B cell (primary cell): ENCODE results near the gene FKBP8. TPM values are rescaled to one million over a fixed set of nuclear protein-coding genes. Genes with fewer than 3 reads are reported as not detected.
"Not testable (repeated sequence)": the region's sequence is repeated elsewhere in the genome, so short reads cannot be mapped to it uniquely, and the experiment has no call there.

Experiments used
- ATAC-seq: fragments of 200-7000 bp; cut with Tn5 transposase; one replicate; pipeline ENCODE4 v1.10.0; 2021; ENCODE audit warnings: low read depth, mild to moderate bottlenecking, moderate number of reproducible peaks, moderate library complexity
- CTCF ChIA-PET: fragments of 350-600 bp; sonication (Branson Sonifier 250); formaldehyde crosslinking; loops from one replicate; lab custom pipeline; 2021; ENCODE audit warnings: antibody characterized with exemption, inconsistent platforms; lab: Charles Lee
- POLR2A ChIA-PET: fragments of 350-600 bp; sonication (Branson Sonifier 250); formaldehyde crosslinking; loops from one replicate; lab custom pipeline; 2021; ENCODE audit warnings: antibody characterized with exemption; lab: Charles Lee
- DNase-seq: peaks from one replicate; pipeline ENCODE4 v3.0.0; 2013
- H2AFZ ChIP-seq: 2 replicates; pipeline ENCODE4 v1.6.1; 2012; ENCODE audit warnings: mild to moderate bottlenecking, low read depth, low read length; ENCODE audit not compliant: insufficient read depth, poor library complexity, severe bottlenecking
- H3K27ac ChIP-seq, 2 donors: 1 replicate in 1 of 2; 2 replicates in 1 of 2; pipeline ENCODE4 v1.5.1; 2012 to 2013; ENCODE audit warnings: low read length in 2 of 2, mild to moderate bottlenecking in 2 of 2, moderate library complexity in 1 of 2
- H3K27me3 ChIP-seq, 4 experiments: fragments of 200-600 bp in 1 of 4; sonication (generic) in 1 of 4; replicated peaks in 1 of 4; 1 replicate in 2 of 4; 2 replicates in 2 of 4; pipeline versions ENCODE4 v1.6.1 to v1.7.0; 2013 to 2016; ENCODE audit warnings: low read length in 3 of 4, mild to moderate bottlenecking in 2 of 4, mixed read lengths in 1 of 4, moderate library complexity in 1 of 4; ENCODE audit not compliant: insufficient read depth in 4 of 4, control insufficient read depth in 3 of 4; ENCODE audit errors: control extremely low read depth in 1 of 4
- H3K36me3 ChIP-seq, 2 experiments: replicated peaks in 1 of 2; 1 replicate in 1 of 2; 2 replicates in 1 of 2; pipeline versions ENCODE4 v1.6.1 to v1.7.1; 2013; ENCODE audit warnings: low read length in 1 of 2; ENCODE audit not compliant: insufficient read depth in 2 of 2, control insufficient read depth in 1 of 2; ENCODE audit errors: control extremely low read depth in 1 of 2, extremely low read depth in 1 of 2
- H3K4me1 ChIP-seq, 2 donors: fragments of 200-600 bp in 1 of 2; sonication (generic) in 1 of 2; 1 replicate in 1 of 2; 2 replicates in 1 of 2; pipeline versions ENCODE4 v1.5.1 to v1.6.1; 2013 to 2017; ENCODE audit warnings: low read length in 2 of 2; ENCODE audit not compliant: control insufficient read depth in 2 of 2, insufficient read depth in 2 of 2
- H3K4me2 ChIP-seq: replicated peaks from 2 replicates; pipeline ENCODE3; 2012; ENCODE audit warnings: mild to moderate bottlenecking, low read depth, low read length; ENCODE audit not compliant: poor library complexity, severe bottlenecking
- H3K4me3 ChIP-seq, 5 experiments: fragments of 200-600 bp in 1 of 5; sonication (generic) in 1 of 5; 1 replicate in 3 of 5; 2 replicates in 2 of 5; pipeline versions ENCODE4 v1.5.1 to v1.7.0; 2011 to 2016; ENCODE audit warnings: low read length in 4 of 5, mild to moderate bottlenecking in 4 of 5, low read depth in 2 of 5, control low read depth in 1 of 5, moderate library complexity in 1 of 5; ENCODE audit not compliant: insufficient read depth in 1 of 5; ENCODE audit errors: control extremely low read depth in 1 of 5, extremely low read depth in 1 of 5
- H3K79me2 ChIP-seq: fragments of 200-600 bp; sonication (generic); one replicate; pipeline ENCODE4 v1.6.0; 2016; ENCODE audit warnings: low read length; ENCODE audit not compliant: control insufficient read depth, insufficient read depth
- H3K9ac ChIP-seq: fragments of 200-600 bp; sonication (generic); 2 replicates; pipeline ENCODE4 v1.6.1; 2017; ENCODE audit warnings: mild to moderate bottlenecking, low read length, moderate library complexity
- H3K9me3 ChIP-seq, 3 donors: one replicate each; pipeline versions ENCODE4 v1.6.1 to v1.7.1; 2013; ENCODE audit warnings: low read length in 2 of 3; ENCODE audit not compliant: control insufficient read depth in 2 of 3, insufficient read depth in 1 of 3; ENCODE audit errors: control extremely low read depth in 1 of 3
- H4K20me1 ChIP-seq: 2 replicates; pipeline ENCODE4 v1.6.0; 2012; ENCODE audit warnings: mild to moderate bottlenecking, low read length; ENCODE audit not compliant: insufficient read depth, control insufficient read depth, poor library complexity, severe bottlenecking
- H3K27ac Mint-ChIP-seq: one replicate; pipeline ENCODE4 v1.8.0; 2021; ENCODE audit warnings: mixed read lengths
- H3K27me3 Mint-ChIP-seq: one replicate; pipeline ENCODE4 v1.8.0; 2021; ENCODE audit warnings: mixed read lengths
- H3K4me1 Mint-ChIP-seq: one replicate; pipeline ENCODE4 v1.8.0; 2021; ENCODE audit warnings: mixed read lengths
- H3K4me3 Mint-ChIP-seq: one replicate; pipeline ENCODE4 v1.8.0; 2021; ENCODE audit warnings: mixed read lengths
- H3K9me3 Mint-ChIP-seq: one replicate; pipeline ENCODE4 v1.8.0; 2022; ENCODE audit warnings: mixed read lengths; ENCODE audit not compliant: insufficient read depth
- EZH2 ChIP-seq: IDR thresholded peaks from 2 replicates; pipeline ENCODE4 v1.6.1; 2012; ENCODE audit warnings: borderline replicate concordance, low read depth, mild to moderate bottlenecking, moderate library complexity, low read length; ENCODE audit not compliant: insufficient read depth, poor library complexity, severe bottlenecking
- WGBS: methylation state at CpG from one replicate; pipeline ENCODE4 v1.1.5; 2013; ENCODE audit warnings: missing lambda C conversion rate; ENCODE audit not compliant: insufficient coverage; 5-methylcytosine and 5-hydroxymethylcytosine counted together
- intact Hi-C: fragments of 100-400 bp; cut with micrococcal nuclease; formaldehyde crosslinking; loops from one replicate; pipeline ENCODE4 v1.10.0; 2022
- polyA plus RNA-seq: library from polyadenylated mRNA; depleted of rRNA; stranded (reverse); fragments of >200 nt; gene quantifications from 2 replicates; pipeline ENCODE4 v1.2.3, GENCODE V29; 2012
- total RNA-seq, 2 donors: library from RNA; stranded (reverse); fragments of 120-200 nt in 1 of 2; gene quantifications; 1 replicate in 1 of 2; 2 replicates in 1 of 2; pipeline versions ENCODE4 v1.2.3 to v1.2.4, GENCODE V29; 2013 to 2022
- TF ChIP-seq, protein P1 (sequence below): fragments of 200-600 bp; IDR thresholded peaks from one replicate; pipeline ENCODE4 v1.8.0; 2022; ENCODE audit warnings: antibody characterized with exemption, mild to moderate bottlenecking

Gene FKBP8
- total and polyA plus RNA-seq, 2 donors (not counting 1 experiment from before 2014, with no cell fraction given) = 148 to 163 TPM

DNA sequence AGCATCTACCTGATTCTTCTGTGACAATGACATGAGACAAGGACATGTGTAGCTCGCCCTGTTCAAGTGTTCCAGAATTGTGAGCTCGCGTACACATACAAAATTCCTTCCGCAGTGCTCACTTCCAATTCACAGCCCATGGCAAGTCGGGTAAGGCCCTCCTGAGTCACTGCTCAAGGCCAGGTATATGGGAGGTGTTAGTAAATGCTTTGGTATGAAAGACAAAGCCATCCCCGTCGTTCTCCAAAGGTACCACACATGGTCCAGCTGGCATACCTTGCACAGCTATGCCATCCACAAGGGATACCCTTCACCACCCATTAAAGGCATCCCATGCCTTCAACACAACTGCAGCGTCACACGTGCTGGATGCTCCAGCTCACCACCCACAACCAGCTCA is 17.1 kb downstream of the FKBP8 start:
- intact Hi-C loops = no loop called here
- WGBS = 92% methylated on average over 7 of the region's 9 CpGs
- peaks cover 1 to 2% of the 10 kb centered on the region in 2 experiments for H3K36me3 ChIP-seq
- H3K9me3 Mint-ChIP-seq = no peaks in the 10 kb centered on the region
- ATAC-seq = no peak
- no peaks in the 10 kb centered on the region for H3K27me3 Mint-ChIP-seq
- POLR2A ChIA-PET = interaction anchor here (0.6 kb wide), 1 partner anchor 40 kb away, joined by 4 read pairs; no protein-coding TSS in a partner anchor
- peaks cover 3% of the 10 kb centered on the region for H3K4me1 Mint-ChIP-seq
- no peaks in the 10 kb centered on the region for H3K27me3 ChIP-seq
- TF ChIP-seq, protein P1, sequence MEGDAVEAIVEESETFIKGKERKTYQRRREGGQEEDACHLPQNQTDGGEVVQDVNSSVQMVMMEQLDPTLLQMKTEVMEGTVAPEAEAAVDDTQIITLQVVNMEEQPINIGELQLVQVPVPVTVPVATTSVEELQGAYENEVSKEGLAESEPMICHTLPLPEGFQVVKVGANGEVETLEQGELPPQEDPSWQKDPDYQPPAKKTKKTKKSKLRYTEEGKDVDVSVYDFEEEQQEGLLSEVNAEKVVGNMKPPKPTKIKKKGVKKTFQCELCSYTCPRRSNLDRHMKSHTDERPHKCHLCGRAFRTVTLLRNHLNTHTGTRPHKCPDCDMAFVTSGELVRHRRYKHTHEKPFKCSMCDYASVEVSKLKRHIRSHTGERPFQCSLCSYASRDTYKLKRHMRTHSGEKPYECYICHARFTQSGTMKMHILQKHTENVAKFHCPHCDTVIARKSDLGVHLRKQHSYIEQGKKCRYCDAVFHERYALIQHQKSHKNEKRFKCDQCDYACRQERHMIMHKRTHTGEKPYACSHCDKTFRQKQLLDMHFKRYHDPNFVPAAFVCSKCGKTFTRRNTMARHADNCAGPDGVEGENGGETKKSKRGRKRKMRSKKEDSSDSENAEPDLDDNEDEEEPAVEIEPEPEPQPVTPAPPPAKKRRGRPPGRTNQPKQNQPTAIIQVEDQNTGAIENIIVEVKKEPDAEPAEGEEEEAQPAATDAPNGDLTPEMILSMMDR = no peak
- TF ChIP-seq EZH2 = no peak
- H2AFZ ChIP-seq = no peak overlapping the region
- no peak overlapping the region for H3K4me2 ChIP-seq
- H3K27ac Mint-ChIP-seq = no peak overlapping the region
- H3K4me3 ChIP-seq = no peak overlapping the region
- DNase-seq = no peak
- H3K4me3 Mint-ChIP-seq = no peak overlapping the region
- H3K79me2 ChIP-seq = peaks cover 4% of the 10 kb centered on the region
- no peak overlapping the region for H3K9ac ChIP-seq
- no peak overlapping the region for H3K27ac ChIP-seq
- CTCF ChIA-PET = no interaction called here
- peaks cover 3 to 5% of the 10 kb centered on the region in 2 donors for H3K4me1 ChIP-seq
- no peaks in the 10 kb centered on the region for H4K20me1 ChIP-seq
- no peaks in the 10 kb centered on the region for H3K9me3 ChIP-seq

DNA sequence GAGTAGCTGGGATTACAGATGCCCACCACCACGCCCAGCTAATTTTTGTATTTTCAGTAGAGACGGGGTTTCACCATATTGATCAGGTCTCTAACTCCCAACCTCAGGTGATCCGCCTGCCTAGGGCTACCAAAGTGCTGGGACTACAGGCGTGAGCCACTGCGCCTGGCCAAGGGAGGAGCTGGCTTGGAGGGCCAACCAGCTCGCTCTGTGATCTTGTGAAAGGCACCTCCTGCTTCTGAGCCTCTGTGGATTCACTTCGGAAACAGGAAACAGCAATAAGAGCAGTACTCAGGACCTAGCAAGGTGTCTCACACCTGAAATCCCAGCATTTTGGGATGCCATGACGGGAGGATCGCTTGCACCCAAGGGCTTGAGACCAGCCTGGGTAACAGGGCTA is 19.5 kb downstream of the FKBP8 start:
- no peaks in the 10 kb centered on the region for H3K36me3 ChIP-seq
- peaks cover 18% of the 10 kb centered on the region for H3K4me1 Mint-ChIP-seq
- ChIA-PET POLR2A (no interaction called here), CTCF (no interaction called here)
- DNase-seq (no peak), ATAC-seq (no peak)
- 93% methylated on average over 8 of the region's 9 CpGs for WGBS
- H3K79me2 ChIP-seq = peaks cover 28% of the 10 kb centered on the region
- peaks cover 7 to 21% of the 10 kb centered on the region in 2 donors for H3K4me1 ChIP-seq
- H3K4me3 ChIP-seq = no peak overlapping the region
- no peak overlapping the region for H3K27ac ChIP-seq
- intact Hi-C loops = loop anchor here (5.0 kb wide), 4 partner anchors 323 to 1297 kb away; partner anchors contain the start of genes ARMC6, MPV17L2, OCEL1 and SUGP2
- no peak overlapping the region for H3K4me2 ChIP-seq
- H3K9ac ChIP-seq = no peak overlapping the region
- H3K4me3 Mint-ChIP-seq = no peak overlapping the region
- H3K27me3 Mint-ChIP-seq = no peaks in the 10 kb centered on the region
- no peak for TF ChIP-seq EZH2
- TF ChIP-seq, protein P1 = no peak
- no peaks in the 10 kb centered on the region for H3K27me3 ChIP-seq
- no peaks in the 10 kb centered on the region for H3K9me3 ChIP-seq
- H3K27ac Mint-ChIP-seq = no peak overlapping the region
- H3K9me3 Mint-ChIP-seq = no peaks in the 10 kb centered on the region
- peaks cover 14% of the 10 kb centered on the region for H4K20me1 ChIP-seq
- no peak overlapping the region for H2AFZ ChIP-seq

DNA sequence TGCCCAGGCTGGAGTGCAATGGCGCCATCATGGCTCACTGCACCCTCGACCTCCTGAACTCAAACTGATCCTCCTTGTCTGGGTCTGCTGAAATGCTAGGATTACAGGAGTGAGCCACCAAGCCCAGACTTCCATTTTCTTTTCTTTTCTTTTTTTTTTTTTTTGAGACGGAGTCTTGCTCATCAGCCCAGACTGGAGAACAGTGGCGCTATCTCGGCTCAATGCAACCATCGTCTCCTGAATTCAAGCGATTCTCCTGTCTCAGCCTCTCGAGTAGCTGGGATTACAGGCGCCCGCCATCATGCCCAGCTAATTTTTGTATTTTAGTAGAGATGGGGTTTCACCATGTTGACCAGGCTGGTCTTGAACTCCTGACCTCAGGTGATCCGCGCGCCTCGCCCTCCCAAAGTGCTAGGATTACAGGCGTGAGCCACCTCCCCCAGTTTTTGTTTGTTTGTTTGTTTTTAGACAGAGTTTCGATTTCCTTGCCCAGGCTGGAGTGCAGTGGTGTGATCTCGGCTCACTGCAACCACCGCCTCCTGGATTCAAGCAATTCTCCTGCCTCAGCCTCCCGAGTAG is 20.4 kb downstream of the FKBP8 start:
- H3K36me3 ChIP-seq, DNase-seq, H3K9me3 ChIP-seq, H3K27me3 ChIP-seq, H3K27me3 Mint-ChIP-seq, H3K9me3 Mint-ChIP-seq, ATAC-seq: not testable (repeated sequence)
- Histone ChIP-seq H3K79me2 (peaks cover 37% of the 10 kb centered on the region), H3K4me2 (peak overlapping the region; percentile 76), H4K20me1 (peaks cover 23% of the 10 kb centered on the region), H3K9ac (peak overlapping the region; percentile 46), H3K4me3 (peak overlapping the region in 4 of 5 experiments; percentile 13 to 46 (median 32)), H3K27ac (peak overlapping the region; percentile 89 to 92), H3K4me1 (peaks cover 7 to 23% of the 10 kb centered on the region in 2 donors), H2AFZ (peak overlapping the region; percentile 60)
- peaks cover 18% of the 10 kb centered on the region for H3K4me1 Mint-ChIP-seq
- peak overlapping the region; percentile 90 for H3K4me3 Mint-ChIP-seq
- intact Hi-C loops = loop anchor here (1.0 to 5.0 kb wide), 12 partner anchors 20 to 1296 kb away; partner anchors contain the start of genes ARMC6, COPE, DDX49 and FKBP8
- ChIA-PET POLR2A (interaction anchor here (0.5 to 4.2 kb wide), 8 partner anchors 17 to 636 kb away, joined by 3 to 44 read pairs (median 4); partner anchors contain the start of genes FKBP8, KXD1 and REX1BD), CTCF (interaction anchor here (3.9 to 4.4 kb wide), 3 partner anchors 35 to 323 kb away, joined by 13 to 47 read pairs (median 20); partner anchors contain the start of gene KXD1)
- 86% methylated on average over 9 of the region's 19 CpGs for WGBS
- peak overlapping the region; percentile 95 for H3K27ac Mint-ChIP-seq
